Prostate gland (tissue), 2 donors: ENCODE results near the gene PSEN1. TPM values are rescaled to one million over a fixed set of nuclear protein-coding genes. Genes with fewer than 3 reads are reported as not detected.

Source experiments
- DNase-seq: peaks from one replicate; pipeline ENCODE4 v3.0.0-alpha.2; 2019; ENCODE audit warnings: low spot score
- H3K27ac ChIP-seq, 2 donors: fragments of 200-600 bp; sonication (generic); 2 replicates each; pipeline ENCODE4 v1.5.1; 2017 to 2019
- H3K27me3 ChIP-seq: fragments of 200-600 bp; sonication (generic); replicated peaks from 2 replicates; pipeline ENCODE4 v1.5.1; 2019; ENCODE audit not compliant: insufficient read depth
- H3K36me3 ChIP-seq, 2 donors: fragments of 200-600 bp; sonication (generic); 1 replicate in 1 of 2; 2 replicates in 1 of 2; pipeline versions ENCODE4 v1.5.1 to v1.8.1; 2017 to 2019
- H3K4me1 ChIP-seq: fragments of 200-600 bp; sonication (generic); replicated peaks from 2 replicates; pipeline ENCODE4 v1.5.1; 2019
- H3K4me3 ChIP-seq, 2 donors: fragments of 200-600 bp; sonication (generic); 2 replicates each; pipeline ENCODE4 v1.5.1; 2017 to 2019
- H3K9me3 ChIP-seq: fragments of 200-600 bp; sonication (generic); 2 replicates; pipeline ENCODE4 v1.5.1; 2017
- CTCF ChIP-seq, 4 experiments: fragments of 200-600 bp in 2 of 4; fragments of 450-650 bp in 2 of 4; sonication (generic) in 2 of 4; IDR thresholded peaks; 1 replicate in 3 of 4; 2 replicates in 1 of 4; pipeline ENCODE4 v1.5.1; 2016 to 2019; ENCODE audit warnings: antibody characterized with exemption in 4 of 4, mild to moderate bottlenecking in 2 of 4, moderate library complexity in 2 of 4
- POLR2A ChIP-seq: fragments of 450-650 bp; IDR thresholded peaks from one replicate; pipeline ENCODE4 v1.6.1; 2016; ENCODE audit warnings: antibody characterized with exemption, mild to moderate bottlenecking
- POLR2AphosphoS5 ChIP-seq: sonication (generic); formaldehyde crosslinking; IDR thresholded peaks from one replicate; pipeline ENCODE4 v1.6.1; 2017; ENCODE audit warnings: antibody characterized with exemption
- WGBS: methylation state at CpG from one replicate; pipeline ENCODE4 v1.1.5; 2018; 5-methylcytosine and 5-hydroxymethylcytosine counted together
- intact Hi-C: fragments of 100-400 bp; cut with DNase I; formaldehyde crosslinking; loops from one replicate; pipeline ENCODE4 v1.14.2; 2022
- total RNA-seq, 2 donors: library from RNA; depleted of rRNA; stranded (reverse); fragments of >200 nt; gene quantifications; one replicate each; pipeline ENCODE4 v1.1.0, GENCODE V29; 2016

PSEN1 gene
- total RNA-seq, 2 donors from 2014 or later: 46.3 to 61.9 TPM

- no peak for DNase-seq
- TF ChIP-seq POLR2AphosphoS5 (no peak), POLR2A (no peak), CTCF (IDR thresholded peaks at IDR 0.05) (no peak)
- no peak overlapping the region for H3K4me3 ChIP-seq
- H3K36me3 ChIP-seq: no peaks in the 10 kb centered on the region
- H3K9me3 ChIP-seq: no peaks in the 10 kb centered on the region
- WGBS: 81% methylated on average over 4 of the region's 4 CpGs
- H3K27ac ChIP-seq: no peak overlapping the region
- no peaks in the 10 kb centered on the region for H3K4me1 ChIP-seq
- intact Hi-C loops: no loop called here
- H3K27me3 ChIP-seq: no peaks in the 10 kb centered on the region
Observed at GRCh38 chr14:73225496-73225895, 89.2 kb downstream of the PSEN1 start.

- no peak for TF ChIP-seq POLR2A
- TF ChIP-seq CTCF (IDR thresholded peaks at IDR 0.05): no peak
- TF ChIP-seq POLR2AphosphoS5: no peak
- 22% methylated on average over 25 of the region's 25 CpGs for WGBS
- intact Hi-C loops: no loop called here
- Histone ChIP-seq H3K9me3 (no peaks in the 10 kb centered on the region), H3K4me1 (no peaks in the 10 kb centered on the region), H3K27me3 (no peaks in the 10 kb centered on the region), H3K36me3 (no peaks in the 10 kb centered on the region), H3K4me3 (no peak overlapping the region), H3K27ac (peak overlapping the region in 1 of 2 donors; percentile 15)
- DNase-seq: no peak
Observed at GRCh38 chr14:73227812-73228781, 91.8 kb downstream of the PSEN1 start.

DNA sequence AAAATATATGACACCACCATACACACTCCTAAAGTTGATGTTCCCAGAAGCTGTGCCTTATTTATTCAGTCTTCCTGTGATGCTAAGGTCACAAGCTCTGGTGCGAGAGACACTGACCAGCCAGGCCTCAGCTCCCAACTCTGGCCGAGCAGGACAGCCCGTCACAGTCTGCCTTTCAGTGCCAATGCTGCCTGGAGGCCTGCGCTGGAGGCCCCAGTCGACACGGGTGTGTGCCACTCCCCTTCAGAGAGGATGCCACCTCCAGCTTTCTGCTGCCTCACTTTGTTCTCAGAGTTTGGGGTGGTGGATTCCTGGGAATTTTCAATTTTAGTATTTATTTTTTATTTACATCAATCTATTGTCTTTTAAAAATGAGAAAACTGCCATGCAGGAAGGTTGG is 93.7 kb downstream of the PSEN1 start:
- H3K4me3 ChIP-seq: no peak overlapping the region
- no peak for DNase-seq
- H3K9me3 ChIP-seq: no peaks in the 10 kb centered on the region
- TF ChIP-seq CTCF (IDR thresholded peaks at IDR 0.05) (no peak), POLR2AphosphoS5 (no peak), POLR2A (no peak)
- intact Hi-C loops: no loop called here
- no peaks in the 10 kb centered on the region for H3K27me3 ChIP-seq
- 97% methylated on average over 6 of the region's 6 CpGs for whole genome bisulfite sequencing
- no peak overlapping the region for H3K27ac ChIP-seq
- no peaks in the 10 kb centered on the region for H3K4me1 ChIP-seq
- no peaks in the 10 kb centered on the region for H3K36me3 ChIP-seq

GRCh38 chr14:73231981-73232851 is 95.9 kb downstream of the PSEN1 start:
- DNase-seq: no peak
- H3K36me3 ChIP-seq: no peaks in the 10 kb centered on the region
- H3K4me1 ChIP-seq: no peaks in the 10 kb centered on the region
- H3K27me3 ChIP-seq: no peaks in the 10 kb centered on the region
- H3K27ac ChIP-seq: no peak overlapping the region
- H3K9me3 ChIP-seq: no peaks in the 10 kb centered on the region
- no peak for TF ChIP-seq CTCF (IDR thresholded peaks at IDR 0.05)
- no peak for TF ChIP-seq POLR2AphosphoS5
- no peak for TF ChIP-seq POLR2A
- H3K4me3 ChIP-seq: no peak overlapping the region
- 59% methylated on average over 18 of the region's 19 CpGs for WGBS
- intact Hi-C loops: no loop called here
